BE2C (cell line): ENCODE data around the gene FGF22.
"Not testable (repeated sequence)": the region's sequence is repeated elsewhere in the genome, so short reads cannot be mapped to it uniquely, and the experiment has no call there.

ENCODE experiments used
- DNase-seq: peaks from one replicate; pipeline ENCODE4 v3.0.0-alpha.2; 2020
- H3K27me3 ChIP-seq: fragments of 250-450 bp; sonication (Bioruptor Pico); 2 replicates; pipeline ENCODE4 v1.5.1; 2020; ENCODE audit warnings: mild to moderate bottlenecking
- H3K36me3 ChIP-seq: fragments of 250-450 bp; sonication (Bioruptor Pico); 2 replicates; pipeline ENCODE4 v1.5.1; 2020; ENCODE audit warnings: mild to moderate bottlenecking
- H3K4me1 ChIP-seq: fragments of 250-450 bp; sonication (Bioruptor Pico); 2 replicates; pipeline ENCODE4 v1.5.1; 2020
- H3K4me3 ChIP-seq: 2 replicates; pipeline ENCODE4 v1.5.1; 2011; ENCODE audit warnings: low read depth, low read length
- H3K9me3 ChIP-seq: fragments of 250-450 bp; sonication (Bioruptor Pico); 2 replicates; pipeline ENCODE4 v1.5.1; 2020
- CTCF ChIP-seq: IDR thresholded peaks from 2 replicates; pipeline ENCODE4 v1.5.1; 2012; ENCODE audit warnings: mild to moderate bottlenecking, low read depth, low read length

FGF22 gene

GRCh38 chr19:662962-663681 is 23.4 kb downstream of the FGF22 start, which contains the start of gene RNF126:
Gene RNF126, minus strand, starts transcription at chr19:663214. Its CDS starts 93 bp downstream, at chr19:663121.
- no peaks in the 10 kb centered on the region; the same call in 1 of the 2 replicates for H3K9me3 ChIP-seq
- DNase-seq, result peak; percentile 93
- H3K4me3 ChIP-seq, result peak within 1 kb of the TSS; percentile 86
- no peak for TF ChIP-seq CTCF
- peaks cover 18% of the 10 kb centered on the region for H3K36me3 ChIP-seq
- H3K4me1 ChIP-seq, result peaks cover 3% of the 10 kb centered on the region; the same call in 1 of the 2 replicates
- H3K27me3 ChIP-seq, result no peaks in the 10 kb centered on the region; the same call in 1 of the 2 replicates

GRCh38 chr19:663682-664117 is 24.0 kb downstream of the FGF22 start:
- no peak for DNase-seq
- Histone ChIP-seq H3K9me3 (no peaks in the 10 kb centered on the region; the same call in 1 of the 2 replicates), H3K4me3 (peak overlapping the region; percentile 48), H3K36me3 (peaks cover 12% of the 10 kb centered on the region), H3K4me1 (peaks cover 3% of the 10 kb centered on the region; the same call in 1 of the 2 replicates), H3K27me3 (no peaks in the 10 kb centered on the region; the same call in 1 of the 2 replicates)
- no peak for TF ChIP-seq CTCF

GRCh38 chr19:664913-665443 is 25.3 kb downstream of the FGF22 start:
- Histone ChIP-seq H3K9me3 (no peaks in the 10 kb centered on the region; the same call in 1 of the 2 replicates), H3K36me3 (peaks cover 9% of the 10 kb centered on the region), H3K27me3 (no peaks in the 10 kb centered on the region; the same call in 1 of the 2 replicates), H3K4me1 (peaks cover 3% of the 10 kb centered on the region; the same call in 1 of the 2 replicates), H3K4me3 (no peak overlapping the region)
- DNase-seq, result peak; percentile 95
- peak; percentile 88 for TF ChIP-seq CTCF

- H3K9me3 ChIP-seq, H3K27me3 ChIP-seq, H3K4me3 ChIP-seq, DNase-seq, H3K36me3 ChIP-seq, H3K4me1 ChIP-seq: not testable (repeated sequence)
These were observed 27.4 kb downstream of the FGF22 start for GRCh38 chr19:666985-667573.

GRCh38 chr19:668675-669434 is 29.2 kb downstream of the FGF22 start:
- not testable (repeated sequence) for H3K36me3 ChIP-seq, H3K4me3 ChIP-seq, H3K9me3 ChIP-seq, DNase-seq, H3K27me3 ChIP-seq, H3K4me1 ChIP-seq

- TF ChIP-seq CTCF, result no peak
- Histone ChIP-seq H3K27me3 (peaks cover 7% of the 10 kb centered on the region), H3K4me1 (no peaks in the 10 kb centered on the region), H3K36me3 (no peaks in the 10 kb centered on the region), H3K4me3 (no peak overlapping the region), H3K9me3 (no peaks in the 10 kb centered on the region)
- DNase-seq, result no peak
These were observed 31.0 kb downstream of the FGF22 start for GRCh38 chr19:670609-671075.
